HUDEP-2 (cell line): ENCODE measurements around the gene TET3.

Experiments used
- DNase-seq, 76 experiments: peaks; one replicate each; lab custom pipeline; 2025; ENCODE audit not compliant: unreplicated experiment in 76 of 76; lab: John Stamatoyannopoulos, UW

Gene TET3

DNA sequence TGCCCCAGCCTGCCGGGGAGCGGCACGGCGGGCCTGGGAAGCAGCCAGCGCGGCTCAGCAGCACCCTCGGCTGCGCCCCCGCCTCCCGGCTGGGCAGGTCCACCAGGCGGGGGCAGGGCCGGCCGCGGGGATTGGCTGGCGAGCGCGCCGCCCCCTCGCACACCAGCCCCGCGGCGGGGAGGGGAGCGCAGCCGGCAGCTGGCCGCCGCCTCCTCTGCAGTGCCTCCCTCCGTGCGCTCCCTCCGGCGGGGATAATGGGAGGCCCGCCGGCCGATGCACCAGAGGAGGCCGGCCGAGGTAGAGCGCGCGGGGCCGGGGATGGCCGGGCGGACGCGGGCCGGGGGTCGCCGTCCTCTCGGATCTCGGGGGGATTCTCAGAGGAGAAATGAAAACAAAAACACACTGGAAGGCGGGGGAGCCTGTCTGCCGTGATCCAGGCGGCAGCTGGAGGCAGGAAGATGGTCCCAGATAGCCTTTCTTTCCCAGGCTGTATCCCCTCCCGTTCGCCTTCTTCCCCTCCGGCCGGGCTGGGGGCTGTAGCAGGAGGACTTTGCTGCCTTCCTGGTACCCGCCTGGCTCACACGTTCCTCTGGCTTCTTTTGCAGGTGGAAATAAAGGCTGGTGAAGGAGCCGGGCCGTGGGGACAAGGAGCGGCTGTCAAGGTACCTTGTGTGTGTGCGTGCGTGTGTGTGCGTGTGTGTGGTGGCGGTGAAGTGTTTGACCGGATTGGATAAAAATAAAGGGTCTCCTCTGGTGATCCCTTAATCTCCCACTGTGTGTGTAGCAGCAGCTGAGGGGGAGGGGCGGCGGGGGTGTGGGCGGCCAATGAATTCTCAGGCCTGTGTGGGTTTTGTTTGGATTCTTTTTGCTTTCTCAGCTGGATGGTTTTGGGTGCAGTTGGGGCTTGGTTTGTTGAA, 18.1 kb downstream of the TET3 start:
- DNase-seq = peak in 66 of 76 experiments; percentile 16 to 85 (median 66)

DNA sequence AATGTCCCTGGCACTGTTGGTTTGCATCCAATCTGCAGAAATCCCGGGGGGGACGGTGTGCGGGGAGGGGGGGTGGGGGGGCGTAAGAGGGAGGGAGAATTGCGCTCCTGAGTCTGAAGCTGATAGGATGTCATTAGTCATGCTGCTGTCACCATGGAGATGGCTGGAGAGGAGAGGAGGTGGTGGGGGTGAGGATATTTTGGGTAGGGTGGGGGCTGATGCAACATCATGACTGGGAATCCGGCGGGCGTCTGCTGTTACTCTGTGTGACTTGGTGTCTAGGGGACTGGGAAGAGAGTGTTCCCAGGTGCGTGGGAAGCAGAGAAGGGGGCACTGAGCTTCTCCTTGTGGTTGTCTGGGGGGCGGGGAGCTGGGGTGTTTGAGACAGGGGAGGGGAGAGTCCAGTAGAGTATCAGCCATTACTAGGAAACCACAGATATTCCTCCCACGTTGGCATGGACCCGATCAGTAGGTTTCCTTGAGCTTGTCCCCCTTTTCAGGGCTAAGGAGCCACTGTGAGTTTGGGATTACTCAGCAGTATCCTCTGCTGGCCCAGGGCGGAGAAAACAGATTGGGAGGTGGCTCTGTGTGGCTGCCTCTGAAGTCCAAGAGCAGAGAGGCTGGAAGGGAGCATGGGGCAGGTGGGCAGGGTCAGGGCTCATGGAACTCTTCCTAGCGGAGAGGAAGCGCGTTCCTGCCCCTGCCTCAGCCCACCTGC, 18.9 kb downstream of the TET3 start:
- DNase-seq = peak in 21 of 76 experiments; percentile 13 to 63 (median 29)

DNA sequence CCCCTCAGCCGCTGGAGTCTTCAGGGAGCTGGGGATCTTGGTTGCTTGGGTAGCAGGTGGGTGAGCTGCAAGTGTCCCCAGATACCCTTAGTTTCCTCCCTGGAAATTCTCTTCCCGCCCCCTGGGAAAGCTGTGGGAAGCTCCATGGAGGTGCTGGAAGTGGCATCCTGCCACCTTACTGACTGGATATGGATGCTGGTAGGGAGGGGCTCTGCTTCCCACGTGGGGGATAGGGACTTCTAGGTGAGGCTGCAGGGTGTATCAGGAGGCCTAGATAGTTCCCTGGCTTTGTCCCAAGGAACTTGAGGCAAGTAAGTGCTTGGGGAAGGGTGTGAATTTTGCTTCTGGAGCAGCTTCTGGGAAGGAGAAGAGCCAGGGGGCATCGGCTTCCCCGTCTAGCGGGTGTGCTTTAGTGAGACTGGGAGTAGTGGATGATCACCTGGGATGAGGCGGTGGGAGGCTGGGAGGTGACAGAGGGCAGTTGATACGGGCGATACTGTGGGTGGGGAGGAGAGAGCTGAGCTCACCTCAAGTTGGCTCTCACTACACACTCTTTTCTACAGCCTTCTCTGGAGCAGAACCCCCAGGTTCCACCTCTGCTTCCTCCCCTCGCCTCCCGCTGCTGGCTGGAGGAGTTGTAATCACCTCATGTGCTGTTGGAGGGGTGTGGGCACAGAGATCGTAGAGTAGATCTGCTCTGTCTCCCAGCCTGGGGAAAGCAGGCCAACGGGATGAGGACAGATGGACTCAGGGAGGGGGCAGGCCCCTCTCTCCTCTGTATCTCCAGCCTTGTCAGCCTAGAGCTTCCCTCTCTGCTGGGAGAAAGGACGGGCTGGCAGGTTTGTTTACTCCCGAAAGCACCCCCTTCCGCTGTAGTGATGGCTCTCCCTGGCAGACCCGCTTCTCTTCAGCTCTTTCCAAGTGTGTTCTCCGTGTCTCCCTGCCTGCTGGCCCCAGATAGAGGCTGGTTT, 19.8 kb downstream of the TET3 start:
- peak in 4 of 76 experiments; percentile 20 to 31 (median 24) for DNase-seq

DNA sequence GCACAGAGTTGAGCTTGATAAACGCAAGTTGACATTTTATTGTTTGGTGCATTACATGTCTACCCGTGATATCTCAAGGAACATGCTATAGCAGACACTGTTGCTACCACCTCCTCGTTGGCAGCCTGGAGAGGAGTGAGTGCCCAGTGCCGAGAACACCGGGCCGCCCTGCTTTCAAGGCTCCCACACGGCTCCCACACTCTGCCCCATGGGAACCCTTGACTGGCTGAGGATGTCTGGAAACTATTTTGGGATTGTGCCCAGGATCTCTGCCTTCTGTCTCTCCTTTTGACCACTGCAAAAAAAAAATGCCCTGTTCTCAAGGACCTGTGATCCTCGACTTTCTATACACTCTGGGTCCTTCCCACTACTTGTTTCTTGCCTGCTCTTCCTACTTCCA, 21.1 kb downstream of the TET3 start:
- no peak for DNase-seq

DNA sequence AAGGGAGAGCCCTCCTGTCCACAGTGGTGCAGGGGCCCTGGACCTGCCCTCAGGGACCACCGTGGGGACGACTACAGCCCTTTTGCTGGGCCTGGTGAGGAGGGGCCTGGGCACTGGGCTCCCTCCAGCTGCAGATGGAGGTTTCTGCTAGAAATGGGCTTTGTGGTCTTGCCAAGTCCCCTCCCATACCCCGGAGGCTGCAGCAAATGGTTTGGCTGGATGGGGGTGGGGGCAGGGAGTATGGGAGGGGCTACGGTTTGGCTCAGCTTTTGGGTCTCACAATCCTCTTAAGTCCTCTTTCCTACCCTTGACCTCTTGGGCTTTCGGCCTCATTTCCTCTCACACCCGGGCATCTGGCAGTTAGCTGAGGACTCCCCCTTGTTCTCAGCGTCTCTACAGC, 21.7 kb downstream of the TET3 start:
- DNase-seq = peak in 1 of 76 experiments; percentile 7

DNA sequence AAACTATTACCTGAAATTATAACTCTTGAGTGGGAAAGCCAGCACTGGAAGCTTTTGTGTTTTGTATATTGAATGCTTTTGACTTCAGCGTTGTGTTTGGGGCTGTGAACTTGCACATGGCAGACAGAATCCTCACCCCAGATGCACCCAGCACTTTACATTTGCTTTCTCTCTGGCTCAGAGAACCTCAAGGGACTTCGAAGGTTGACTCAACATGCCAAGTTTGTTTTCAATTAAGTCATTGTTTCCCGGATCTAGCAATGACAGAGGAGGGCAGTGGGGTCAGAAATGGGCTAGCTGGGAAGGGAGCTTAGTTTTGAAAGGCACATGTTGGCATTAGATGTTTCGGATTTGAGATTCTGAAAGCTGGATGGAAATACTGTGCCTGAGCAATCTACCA, 22.4 kb downstream of the TET3 start:
- no peak for DNase-seq

DNA sequence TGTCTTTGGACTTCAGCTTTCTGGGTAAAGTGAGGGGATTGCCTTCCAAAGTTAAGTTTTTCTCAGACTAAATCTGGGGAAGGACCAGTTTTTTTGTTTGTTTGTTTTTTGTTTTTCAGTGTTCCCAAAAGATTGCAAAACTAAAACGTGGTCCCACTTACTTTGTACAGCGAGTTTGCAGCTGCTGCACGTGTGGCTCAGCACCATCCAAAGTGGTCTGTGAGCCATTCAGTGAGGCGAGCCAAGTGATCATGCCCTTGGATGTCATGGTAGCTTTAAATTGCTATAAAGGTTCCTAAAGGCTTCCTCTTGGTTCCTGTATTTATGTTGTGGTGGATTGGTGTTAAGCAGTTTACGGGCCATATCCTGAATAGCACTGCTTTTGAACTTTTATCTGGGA, 23.0 kb downstream of the TET3 start:
- no peak for DNase-seq

DNA sequence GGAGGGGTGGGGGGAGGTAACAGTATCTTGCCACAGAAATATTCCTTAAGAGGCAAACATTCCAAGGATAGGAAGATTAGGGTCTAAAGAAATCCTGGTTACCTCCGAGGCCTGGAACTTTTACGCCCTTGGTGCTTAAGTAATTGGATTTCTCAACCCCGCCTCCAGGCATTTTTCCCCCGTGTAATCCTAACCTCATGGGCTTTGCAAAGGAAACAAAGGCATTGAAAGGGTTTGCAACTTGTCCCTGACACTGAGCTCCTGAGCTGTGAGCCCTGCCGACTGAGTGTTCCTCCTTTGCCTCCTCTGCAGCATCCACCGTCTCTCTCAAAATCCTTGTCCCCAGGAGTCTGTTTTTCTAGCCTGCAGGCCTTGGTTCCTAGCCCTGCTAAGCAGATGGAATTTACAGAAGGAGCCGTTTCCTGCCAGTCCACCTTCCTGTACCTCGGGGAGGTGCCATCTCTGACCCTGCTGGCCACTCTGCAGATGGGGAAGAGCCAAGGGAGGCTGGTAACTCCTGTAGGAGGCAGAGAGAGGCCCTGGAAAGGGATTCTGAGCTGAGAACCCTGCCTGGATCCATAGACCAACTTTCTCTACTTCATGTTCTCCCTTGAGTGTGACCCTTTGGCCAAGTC, 24.2 kb downstream of the TET3 start:
- no peak for DNase-seq

DNA sequence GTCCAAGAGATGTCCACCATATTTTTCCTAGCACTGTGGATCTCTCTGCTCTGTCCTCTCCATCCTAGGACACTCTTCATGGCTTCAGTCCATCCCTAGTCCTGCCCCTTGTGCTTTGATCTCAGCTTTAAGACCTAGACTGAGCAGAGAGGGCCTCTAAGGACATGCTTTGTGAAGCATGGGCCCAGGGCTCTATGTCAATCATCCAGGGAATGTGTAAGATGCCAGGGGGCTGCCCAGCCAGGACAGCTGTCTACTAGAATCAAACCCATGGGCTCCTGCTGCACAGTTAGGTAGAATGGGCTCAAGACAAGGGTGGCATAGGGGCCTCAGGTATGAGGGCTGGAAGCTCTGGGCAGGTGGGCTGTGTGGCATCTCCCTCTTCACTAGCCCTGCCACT, 24.9 kb downstream of the TET3 start:
- DNase-seq = no peak

DNA sequence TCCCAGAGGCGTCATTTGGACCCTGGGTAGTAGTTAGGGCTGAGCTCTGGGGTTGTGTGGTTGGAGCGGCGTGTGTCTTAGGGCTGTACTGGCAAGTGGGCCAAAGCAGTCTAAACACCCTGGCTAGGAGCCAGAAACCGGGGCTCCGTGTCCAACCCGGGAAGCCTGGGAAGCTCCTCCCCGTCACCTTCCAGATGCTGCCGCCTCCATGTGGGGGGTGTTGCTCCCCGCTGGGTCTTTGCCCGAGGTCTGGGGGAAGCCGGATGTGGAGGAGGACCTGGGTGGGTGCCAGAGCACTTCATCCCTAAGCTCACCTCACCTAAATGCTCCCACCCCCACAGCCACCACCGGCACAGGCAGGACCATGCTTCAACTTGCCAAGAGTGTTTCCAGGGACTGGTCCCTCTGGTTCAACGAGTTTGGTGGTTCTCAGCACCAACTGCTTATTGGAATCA, 25.4 kb downstream of the TET3 start:
- DNase-seq = no peak

DNA sequence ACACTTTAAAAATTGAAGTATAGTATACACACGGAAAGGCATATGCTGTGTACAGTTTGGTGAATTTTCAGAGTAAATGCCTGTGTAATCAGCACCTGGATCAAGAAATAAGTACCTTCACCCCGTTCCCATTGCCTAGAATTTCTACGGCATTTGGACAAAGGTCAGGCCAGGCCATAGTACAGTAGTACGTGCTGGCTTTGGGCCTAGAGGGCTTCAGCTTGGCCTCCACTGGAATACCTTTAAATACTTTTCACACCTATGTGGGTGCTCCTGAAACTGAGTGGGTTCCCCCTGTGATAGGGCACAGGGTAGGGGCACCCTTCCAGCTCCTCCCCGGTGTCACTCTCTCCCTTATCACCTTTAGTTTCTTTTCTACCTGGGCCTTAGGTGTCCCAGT, 26.5 kb downstream of the TET3 start:
- no peak for DNase-seq

DNA sequence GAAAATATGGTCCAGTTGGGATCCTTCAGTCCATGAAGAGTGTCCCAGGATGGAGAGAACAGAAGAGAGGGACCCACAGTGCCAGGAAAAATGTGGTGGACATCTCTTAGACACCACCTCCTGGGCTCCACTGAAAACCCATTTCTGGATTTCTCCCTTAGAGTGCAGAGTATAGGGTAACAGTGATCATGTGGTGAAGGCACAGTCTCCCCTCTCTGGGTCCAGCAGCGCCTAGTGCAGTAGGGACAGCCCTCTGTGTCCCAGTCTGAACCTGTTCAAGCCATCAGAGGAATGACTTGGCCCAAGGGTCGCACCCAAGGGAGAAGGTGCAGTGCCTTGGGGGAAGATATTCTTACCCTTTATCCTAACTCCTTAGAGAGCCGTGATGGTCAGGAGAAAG, 30.1 kb downstream of the TET3 start:
- no peak for DNase-seq

DNA sequence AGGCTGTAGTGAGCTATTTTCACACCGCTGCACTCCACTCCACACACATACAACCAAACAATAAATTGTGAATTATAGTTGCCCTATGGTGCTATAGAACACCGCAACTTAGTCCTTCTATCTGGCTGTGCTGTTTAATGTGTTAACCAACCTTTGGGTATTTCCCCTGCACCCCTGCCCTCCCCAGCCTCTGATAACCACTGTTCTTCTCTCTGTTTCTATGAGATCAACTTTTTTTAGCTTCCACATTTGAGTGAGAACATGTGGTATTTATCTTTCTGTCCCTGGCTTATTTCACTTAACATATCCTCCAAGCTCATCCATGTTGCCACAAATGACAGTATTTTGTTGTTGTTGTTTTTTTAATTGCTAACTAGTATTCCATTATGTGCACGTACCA, 32.5 kb downstream of the TET3 start:
- DNase-seq = no peak

DNA sequence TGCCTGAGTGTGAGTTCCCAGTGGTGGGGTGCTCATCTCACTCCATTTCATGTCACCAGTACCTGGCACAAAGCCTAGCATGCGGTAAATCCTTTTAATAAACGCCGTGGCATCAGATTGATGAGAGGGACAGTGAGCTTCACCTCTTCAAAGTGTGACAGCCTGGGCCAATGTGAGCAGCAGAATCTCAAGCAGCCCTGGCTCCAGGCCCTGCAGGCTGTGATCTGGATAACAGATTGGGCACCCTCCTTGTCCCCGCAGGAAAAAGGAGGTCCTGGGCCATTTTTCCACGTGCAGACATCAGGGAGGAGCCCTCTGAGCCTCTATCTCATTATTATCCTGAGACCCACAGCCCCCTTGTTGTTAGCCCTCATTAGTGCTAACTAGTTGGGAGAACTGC, 34.8 kb downstream of the TET3 start:
- peak in 1 of 76 experiments; percentile 7 for DNase-seq

DNA sequence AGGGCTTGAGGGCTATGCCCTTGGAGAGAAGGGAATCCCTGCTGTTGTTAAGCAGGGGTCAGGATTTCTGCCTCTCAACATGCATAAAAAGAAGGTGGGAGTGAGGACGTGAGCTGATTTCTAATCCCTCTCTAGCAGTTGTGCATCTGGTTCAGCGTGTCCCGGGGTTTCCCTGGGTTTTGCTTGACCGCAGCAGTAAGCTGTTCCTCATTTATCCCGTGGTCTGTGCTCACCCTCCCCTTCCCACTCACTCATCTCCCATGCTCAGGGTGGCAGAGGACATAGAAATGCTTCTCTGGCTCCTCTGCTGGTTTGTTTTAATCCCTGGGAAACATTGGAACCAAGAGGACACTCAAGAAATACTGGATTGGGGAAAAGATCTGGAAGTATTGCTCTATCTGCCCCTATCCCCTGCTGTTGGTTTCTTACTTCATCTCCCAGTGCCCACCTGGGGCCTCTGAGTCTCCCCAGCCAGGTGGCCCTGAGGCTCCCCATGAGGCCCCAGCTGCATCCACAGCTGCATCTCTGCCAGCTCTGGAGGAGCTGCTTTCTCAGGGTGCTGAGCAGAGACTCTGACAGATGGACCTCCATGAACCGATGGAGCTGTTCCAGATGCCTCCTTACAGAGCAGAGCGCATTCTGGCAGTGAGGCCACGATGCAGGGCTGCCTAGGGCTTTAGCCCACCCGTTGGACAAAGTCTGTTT, 36.1 kb downstream of the TET3 start:
- no peak for DNase-seq

DNA sequence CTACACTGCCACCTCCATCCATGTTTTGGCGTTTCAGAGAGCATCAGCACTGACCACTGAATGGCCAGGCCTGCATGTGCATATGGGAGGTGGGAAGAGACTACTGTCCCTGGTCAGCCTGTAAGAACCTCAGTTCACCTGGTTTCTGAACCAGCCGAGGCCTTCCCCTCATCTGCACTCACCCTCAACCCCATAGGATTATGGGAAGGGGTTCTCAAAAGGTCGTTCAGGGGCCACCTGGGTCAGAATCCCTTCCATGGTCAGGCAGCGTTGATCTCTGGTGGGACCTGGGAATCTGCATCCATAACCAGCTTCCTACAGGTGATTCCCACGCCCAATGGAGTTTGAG, 36.7 kb downstream of the TET3 start:
- no peak for DNase-seq

DNA sequence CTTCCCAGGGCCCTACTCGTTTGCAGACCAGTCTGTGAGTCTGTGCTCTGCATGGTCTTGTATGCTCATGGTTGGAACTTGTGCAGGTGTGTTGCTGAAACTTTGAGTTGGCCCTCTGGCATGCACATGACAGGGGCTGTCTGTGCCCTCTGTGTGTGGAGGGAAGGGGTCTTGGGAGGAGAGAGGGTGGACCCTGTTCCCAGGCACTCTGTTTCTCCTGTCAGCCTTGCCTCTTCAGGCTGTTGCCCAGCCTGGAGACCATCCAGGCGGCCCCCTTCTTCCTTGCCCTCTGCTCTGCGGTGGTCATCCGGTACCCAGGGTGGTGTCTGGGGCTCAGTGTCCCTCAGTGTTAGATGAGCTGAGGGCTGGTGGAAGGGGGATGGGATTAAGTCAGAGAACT, 39.5 kb downstream of the TET3 start:
- no peak for DNase-seq

DNA sequence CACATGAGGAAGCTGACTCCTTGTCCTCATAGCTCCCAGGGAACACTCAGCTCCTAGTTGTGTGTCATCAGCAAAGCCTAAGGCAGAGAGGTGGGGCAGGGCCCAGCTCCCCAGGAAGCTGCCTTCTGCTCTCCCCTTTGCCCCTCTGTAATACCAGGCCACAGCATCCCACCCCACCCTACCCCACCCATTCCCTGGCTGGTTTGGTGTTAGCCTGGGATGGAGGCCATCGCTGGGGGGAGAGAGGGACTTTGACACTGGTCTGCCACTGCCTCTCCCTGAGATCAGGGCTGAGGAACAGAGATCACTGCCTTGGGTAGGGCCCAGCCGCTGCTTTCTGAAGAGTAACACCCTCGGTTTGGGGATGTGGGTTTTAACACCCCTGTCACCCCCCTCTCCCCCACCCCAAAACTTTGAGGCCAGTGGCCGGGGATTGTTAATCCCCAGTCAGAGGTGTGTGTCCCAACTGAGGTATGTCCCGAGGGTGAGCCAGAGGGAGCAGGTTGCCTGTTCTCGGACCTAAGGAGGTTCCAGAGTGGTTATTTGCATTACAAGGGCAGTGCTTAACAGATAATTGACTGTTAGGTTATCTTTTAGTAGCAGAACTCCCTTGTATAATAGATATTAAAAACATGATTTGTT, 41.4 kb downstream of the TET3 start:
- DNase-seq = peak in 24 of 76 experiments; percentile 13 to 71 (median 33)

DNA sequence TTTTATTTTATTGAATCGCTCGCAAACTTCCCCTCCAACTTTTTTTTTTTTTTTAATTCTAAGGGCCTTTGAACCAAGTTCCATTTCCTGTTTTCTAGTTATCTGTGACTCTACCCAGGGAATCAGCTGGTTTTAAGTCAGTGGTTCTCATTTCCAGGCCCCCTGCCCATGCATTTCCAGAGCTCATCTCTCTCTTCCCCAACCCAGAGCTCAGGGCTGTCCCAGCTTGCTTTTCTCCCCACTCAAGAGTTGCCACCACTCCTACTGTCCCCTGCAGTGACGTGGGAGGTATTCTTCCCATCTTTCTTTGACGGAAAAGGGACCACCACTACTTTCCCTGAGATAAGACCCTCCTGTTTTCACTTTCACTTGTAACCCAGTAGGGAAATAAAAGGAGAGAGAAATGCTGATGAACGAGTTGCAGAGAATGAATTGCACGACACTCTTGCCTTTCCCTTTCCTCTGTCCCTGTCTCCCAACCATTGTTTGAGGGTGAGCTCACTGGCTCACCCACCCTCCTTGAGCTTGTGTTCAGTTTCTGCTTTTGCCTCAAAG, 42.1 kb downstream of the TET3 start:
- DNase-seq = no peak
